Measurements from ENCODE around the gene C10orf90.

DNA sequence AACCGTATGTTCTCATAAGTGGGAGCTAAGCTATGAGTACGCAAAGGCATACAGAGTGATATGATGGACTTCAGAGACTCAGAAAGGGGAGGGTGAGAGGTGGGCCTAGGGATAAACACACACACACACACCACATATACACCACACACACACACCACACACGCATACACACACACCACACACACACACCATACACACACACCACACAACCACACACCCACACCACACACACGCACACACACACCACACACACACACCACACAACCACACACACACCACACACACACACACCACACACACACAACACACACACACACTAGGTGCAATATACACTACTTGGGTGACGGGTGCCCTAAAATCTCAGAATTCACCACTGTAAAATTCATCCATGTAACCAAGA, 168.7 kb downstream of the C10orf90 start:
- TF ChIP-seq, protein P1, sequence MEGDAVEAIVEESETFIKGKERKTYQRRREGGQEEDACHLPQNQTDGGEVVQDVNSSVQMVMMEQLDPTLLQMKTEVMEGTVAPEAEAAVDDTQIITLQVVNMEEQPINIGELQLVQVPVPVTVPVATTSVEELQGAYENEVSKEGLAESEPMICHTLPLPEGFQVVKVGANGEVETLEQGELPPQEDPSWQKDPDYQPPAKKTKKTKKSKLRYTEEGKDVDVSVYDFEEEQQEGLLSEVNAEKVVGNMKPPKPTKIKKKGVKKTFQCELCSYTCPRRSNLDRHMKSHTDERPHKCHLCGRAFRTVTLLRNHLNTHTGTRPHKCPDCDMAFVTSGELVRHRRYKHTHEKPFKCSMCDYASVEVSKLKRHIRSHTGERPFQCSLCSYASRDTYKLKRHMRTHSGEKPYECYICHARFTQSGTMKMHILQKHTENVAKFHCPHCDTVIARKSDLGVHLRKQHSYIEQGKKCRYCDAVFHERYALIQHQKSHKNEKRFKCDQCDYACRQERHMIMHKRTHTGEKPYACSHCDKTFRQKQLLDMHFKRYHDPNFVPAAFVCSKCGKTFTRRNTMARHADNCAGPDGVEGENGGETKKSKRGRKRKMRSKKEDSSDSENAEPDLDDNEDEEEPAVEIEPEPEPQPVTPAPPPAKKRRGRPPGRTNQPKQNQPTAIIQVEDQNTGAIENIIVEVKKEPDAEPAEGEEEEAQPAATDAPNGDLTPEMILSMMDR (IDR thresholded peaks at IDR 0.05; ENCODE audit: low read depth, low read length, poor library complexity, severe bottlenecking): no peak
- no peak for TF ChIP-seq EZH2phosphoT487 (IDR thresholded peaks at IDR 0.05; ENCODE audit: borderline replicate concordance, low read length)

Measured in DOHH2 (cell line).